NCI-H1105 (cell line): ENCODE results near the gene THADA.
A peak's percentile ranks its signal among the peaks of the same experiment; 100 is the strongest.

Experiments used
- DNase-seq: peaks from one replicate; lab custom pipeline; 2025; lab: John Stamatoyannopoulos, UW

Gene THADA

GRCh38 chr2:43384143-43384542, 211.7 kb downstream of the THADA start:
- no peak for DNase-seq

- no peak for DNase-seq
Observed at GRCh38 chr2:43383533-43383932, 212.3 kb downstream of the THADA start.

GRCh38 chr2:43379494-43379893, 216.3 kb downstream of the THADA start:
- DNase-seq, result no peak

- no peak for DNase-seq
Observed at GRCh38 chr2:43377327-43377726, 218.5 kb downstream of the THADA start.

GRCh38 chr2:43376523-43377198, 219.2 kb downstream of the THADA start:
- DNase-seq, result no peak

- DNase-seq, result no peak
Observed at GRCh38 chr2:43375746-43376522, 219.9 kb downstream of the THADA start.

- DNase-seq, result no peak
Observed at GRCh38 chr2:43372416-43373081, 223.3 kb downstream of the THADA start.

- DNase-seq, result peak; percentile 41
Observed at GRCh38 chr2:43370705-43371104, 225.1 kb downstream of the THADA start.

GRCh38 chr2:43370146-43370545, 225.7 kb downstream of the THADA start:
- no peak for DNase-seq

- no peak for DNase-seq
Observed at GRCh38 chr2:43368483-43369385, 227.1 kb downstream of the THADA start.

- DNase-seq, result no peak
Observed at GRCh38 chr2:43367012-43367782, 228.6 kb downstream of the THADA start.

GRCh38 chr2:43363120-43363519, 232.7 kb downstream of the THADA start:
- no peak for DNase-seq

GRCh38 chr2:43361286-43361685, 234.6 kb downstream of the THADA start:
- no peak for DNase-seq

GRCh38 chr2:43360137-43360536, 235.7 kb downstream of the THADA start:
- DNase-seq, result no peak

GRCh38 chr2:43358410-43359201, 237.2 kb downstream of the THADA start:
- DNase-seq, result no peak

- no peak for DNase-seq
Observed at GRCh38 chr2:43356774-43357173, 239.1 kb downstream of the THADA start.

- DNase-seq, result no peak
Observed at GRCh38 chr2:43355399-43355798, 240.4 kb downstream of the THADA start.

GRCh38 chr2:43349904-43350303, 245.9 kb downstream of the THADA start:
- no peak for DNase-seq

- DNase-seq, result no peak
Observed at GRCh38 chr2:43348908-43349661, 246.8 kb downstream of the THADA start.

- DNase-seq, result no peak
Observed at GRCh38 chr2:43347746-43348145, 248.1 kb downstream of the THADA start.
